GM12801 (cell line): Measurements from ENCODE around the gene COL23A1.

ENCODE experiments used
- CTCF ChIP-seq: IDR thresholded peaks from one replicate; pipeline ENCODE4 v1.5.1; 2011; ENCODE audit warnings: control low read depth; ENCODE audit not compliant: insufficient read length; ENCODE audit errors: extremely low read depth

COL23A1 gene

GRCh38 chr5:178224403-178224802 is 365.8 kb downstream of the COL23A1 start:
- no peak for TF ChIP-seq CTCF

GRCh38 chr5:178223828-178224335 is 366.3 kb downstream of the COL23A1 start:
- TF ChIP-seq CTCF: no peak

- no peak for TF ChIP-seq CTCF
Measured at GRCh38 chr5:178223196-178223773, 366.9 kb downstream of the COL23A1 start.

GRCh38 chr5:178222292-178222691 is 367.9 kb downstream of the COL23A1 start:
- TF ChIP-seq CTCF: no peak

GRCh38 chr5:178221853-178222252 is 368.3 kb downstream of the COL23A1 start:
- TF ChIP-seq CTCF: no peak

GRCh38 chr5:178221282-178221681 is 368.9 kb downstream of the COL23A1 start:
- no peak for TF ChIP-seq CTCF

- TF ChIP-seq CTCF: no peak
Measured at GRCh38 chr5:178218827-178219226, 371.4 kb downstream of the COL23A1 start.

GRCh38 chr5:178218237-178218776 is 371.9 kb downstream of the COL23A1 start:
- TF ChIP-seq CTCF: no peak
